Endothelial cell of umbilical vein (primary cell): ENCODE measurements around the gene CDK6. TPM values are rescaled to one million over a fixed set of nuclear protein-coding genes. Genes with fewer than 3 reads are reported as not detected.

ENCODE experiments used
- BruUV-seq: library from RNA; stranded (reverse); fragments of 400-500 nt; replicated peaks from 2 replicates; lab custom pipeline; 2021; lab: Mats Ljungman, UMichigan
- CTCF ChIA-PET: fragments of 300-600, 350-600 bp; sonication (Branson Sonifier 250); formaldehyde crosslinking; loops from one replicate; lab custom pipeline; 2021; ENCODE audit warnings: antibody characterized with exemption, inconsistent platforms; lab: Charles Lee
- POLR2A ChIA-PET: fragments of 300-600, 350-600 bp; sonication (Branson Sonifier 250); formaldehyde crosslinking; loops from one replicate; lab custom pipeline; 2021; ENCODE audit warnings: antibody characterized with exemption, inconsistent platforms; lab: Charles Lee
- DNase-seq: peaks from one replicate; pipeline ENCODE4 v3.0.0-alpha.2; 2011; ENCODE audit warnings: low read depth, low spot score
- FAIRE-seq: peaks from 2 replicates; lab custom pipeline; 2011; peaks lifted over from hg19 to GRCh38; lab: Jason Lieb, UNC
- H2AFZ ChIP-seq: 2 replicates; pipeline ENCODE4 v1.6.0; 2012; ENCODE audit warnings: low read depth, low read length, control low read depth, inconsistent platforms
- H3K27ac ChIP-seq: 2 replicates; pipeline ENCODE4 v1.5.1; 2011; ENCODE audit warnings: low read depth, mild to moderate bottlenecking, control low read depth, low read length, moderate library complexity; ENCODE audit not compliant: insufficient read depth
- H3K27me3 ChIP-seq, 2 experiments: 2 replicates each; pipeline versions ENCODE4 v1.6.0 to v1.6.1; 2011; ENCODE audit warnings: low read length in 2 of 2, mixed read lengths in 1 of 2; ENCODE audit not compliant: control insufficient read depth in 2 of 2, insufficient read depth in 2 of 2
- H3K36me3 ChIP-seq, 2 experiments: 2 replicates in 1 of 2; 3 replicates in 1 of 2; pipeline ENCODE4 v1.5.1; 2011; ENCODE audit warnings: low read length in 2 of 2, mild to moderate bottlenecking in 1 of 2, moderate library complexity in 1 of 2; ENCODE audit not compliant: control insufficient read depth in 2 of 2, insufficient read depth in 2 of 2; ENCODE audit errors: extremely low read depth in 1 of 2
- H3K4me1 ChIP-seq: 3 replicates; pipeline ENCODE4 v1.5.1; 2011; ENCODE audit warnings: mild to moderate bottlenecking, low read length; ENCODE audit not compliant: control insufficient read depth, insufficient read depth; ENCODE audit errors: extremely low read depth
- H3K4me2 ChIP-seq: 2 replicates; pipeline ENCODE4 v1.6.1; 2011; ENCODE audit warnings: low read length, control low read depth, mixed read lengths; ENCODE audit not compliant: insufficient read depth
- H3K4me3 ChIP-seq, 3 experiments: fragments of 200-600 bp in 1 of 3; sonication (generic), shearing (Covaris generic) in 1 of 3; replicated peaks in 1 of 3; 2 replicates each; pipeline ENCODE4 v1.5.1; 2011 to 2016; ENCODE audit warnings: control low read depth in 3 of 3, low read length in 3 of 3, mild to moderate bottlenecking in 2 of 3, inconsistent platforms in 1 of 3, low read depth in 1 of 3, moderate library complexity in 1 of 3; ENCODE audit not compliant: insufficient read depth in 1 of 3
- H3K79me2 ChIP-seq: 2 replicates; pipeline ENCODE4 v1.6.0; 2012; ENCODE audit warnings: low read length, inconsistent platforms; ENCODE audit not compliant: control insufficient read depth, insufficient read depth
- H3K9ac ChIP-seq: replicated peaks from 2 replicates; pipeline ENCODE3; 2011; ENCODE audit warnings: low read length, control low read depth; ENCODE audit not compliant: insufficient read depth; ENCODE audit errors: extremely low read depth
- H3K9me1 ChIP-seq: replicated peaks from 3 replicates; pipeline ENCODE4 v1.6.0; 2011; ENCODE audit warnings: mild to moderate bottlenecking, low read length; ENCODE audit not compliant: control insufficient read depth, insufficient read depth; ENCODE audit errors: extremely low read depth
- H3K9me3 ChIP-seq: replicated peaks from 2 replicates; pipeline ENCODE4 v1.5.1; 2012; ENCODE audit warnings: low read length, inconsistent platforms; ENCODE audit not compliant: control insufficient read depth, insufficient read depth
- H4K20me1 ChIP-seq: replicated peaks from 2 replicates; pipeline ENCODE3; 2011; ENCODE audit warnings: mild to moderate bottlenecking, low read length; ENCODE audit not compliant: control insufficient read depth, insufficient read depth; ENCODE audit errors: extremely low read depth
- EZH2 ChIP-seq: IDR thresholded peaks from 2 replicates; pipeline ENCODE4 v1.6.1; 2012; ENCODE audit warnings: borderline replicate concordance, low read depth, mild to moderate bottlenecking, moderate library complexity, low read length, inconsistent platforms; ENCODE audit not compliant: severe bottlenecking
- FOS ChIP-seq: IDR thresholded peaks from 2 replicates; pipeline ENCODE4 v1.6.1; 2011; ENCODE audit warnings: mild to moderate bottlenecking, low read length, moderate library complexity, borderline replicate concordance; ENCODE audit not compliant: insufficient read depth
- GATA2 ChIP-seq: IDR thresholded peaks from 2 replicates; pipeline ENCODE4 v1.7.0; 2011; ENCODE audit warnings: low read depth, mild to moderate bottlenecking, moderate library complexity, mixed read lengths, low read length; ENCODE audit not compliant: insufficient read length, insufficient read depth
- JUN ChIP-seq: IDR thresholded peaks from 2 replicates; pipeline ENCODE4 v1.6.1; 2011; ENCODE audit warnings: borderline replicate concordance, low read depth; ENCODE audit not compliant: insufficient read length, insufficient read depth
- MYC ChIP-seq: IDR thresholded peaks from one replicate; pipeline ENCODE4 v1.6.1; 2011; ENCODE audit warnings: mild to moderate bottlenecking, low read depth, low read length
- POLR2A ChIP-seq: IDR thresholded peaks from 2 replicates; pipeline ENCODE4 v1.6.1; 2012; ENCODE audit warnings: low read depth, mild to moderate bottlenecking, control low read depth, low read length
- POLR2AphosphoS5 ChIP-seq: IDR thresholded peaks from 2 replicates; pipeline ENCODE4 v1.6.1; 2012; ENCODE audit warnings: low read depth, mild to moderate bottlenecking, control low read depth, low read length, moderate library complexity; ENCODE audit not compliant: insufficient read depth
- dilution Hi-C: fragments of 300-500 bp; cut with MboI; formaldehyde crosslinking; loops from one replicate; pipeline ENCODE4 v1.15.0; 2019; ENCODE audit warnings: low sequenced_read_pairs; ENCODE audit not compliant: extremely low pct_ligation_motif_present
- intact Hi-C: fragments of 100-400 bp; cut with micrococcal nuclease; formaldehyde crosslinking; loops from one replicate; pipeline ENCODE4 v1.10.0; 2022
- polyA plus RNA-seq, 4 experiments: library from polyadenylated mRNA; depleted of rRNA in 3 of 4; stranded (reverse) in 3 of 4; unstranded in 1 of 4; fragments of >200 nt; gene quantifications; 2 replicates each; pipeline versions ENCODE4 v1.2.1 to v1.2.3, GENCODE V29; 2011 to 2012; ENCODE audit warnings: missing spikeins in 1 of 4
- total RNA-seq: library from RNA; stranded (reverse); gene quantifications from 2 replicates; pipeline ENCODE4 v1.2.3, GENCODE V29; 2021
- TF ChIP-seq, protein P1 (sequence below), 2 donors: IDR thresholded peaks; 1 replicate in 1 of 2; 2 replicates in 1 of 2; pipeline ENCODE4 v1.5.1; 2011; ENCODE audit warnings: low read length in 2 of 2, mild to moderate bottlenecking in 2 of 2, moderate library complexity in 2 of 2, control low read depth in 1 of 2, inconsistent platforms in 1 of 2, low read depth in 1 of 2; ENCODE audit not compliant: insufficient read depth in 1 of 2; ENCODE audit errors: extremely low read depth in 1 of 2
- TF ChIP-seq, protein P2 (sequence below): IDR thresholded peaks from 2 replicates; pipeline ENCODE4 v1.6.1; 2011; ENCODE audit not compliant: insufficient read depth, insufficient read length

The CDK6 gene
- total and polyA plus RNA-seq, 2 donors (not counting 3 experiments of a cell fraction or from before 2014, with no cell fraction given), result 6.0 to 28.2 TPM

DNA sequence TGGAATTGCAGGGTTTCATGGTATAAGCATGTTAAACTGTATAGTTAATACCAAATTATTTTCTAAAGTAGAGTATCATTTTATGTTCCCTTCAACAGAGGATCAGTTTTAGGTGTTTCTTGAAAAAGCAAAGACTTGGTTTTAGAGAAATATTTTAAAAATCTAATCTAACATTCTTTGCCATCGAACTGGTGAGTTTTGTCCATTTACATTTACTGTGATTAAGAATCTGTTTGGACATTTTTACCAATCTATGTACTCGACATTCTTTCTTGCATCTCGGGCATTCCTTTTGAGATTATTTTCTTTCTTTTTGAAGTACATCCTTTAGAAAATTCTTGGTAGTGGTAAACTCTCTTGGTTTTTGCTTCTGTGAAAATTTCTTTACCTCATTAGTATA is 131.5 kb downstream of the CDK6 start:
- no peak overlapping the region for H3K9ac ChIP-seq
- intact Hi-C loops (no loop called here), dilution Hi-C loops (no loop called here)
- no peaks in the 10 kb centered on the region for H3K9me1 ChIP-seq
- TF ChIP-seq, protein P1, sequence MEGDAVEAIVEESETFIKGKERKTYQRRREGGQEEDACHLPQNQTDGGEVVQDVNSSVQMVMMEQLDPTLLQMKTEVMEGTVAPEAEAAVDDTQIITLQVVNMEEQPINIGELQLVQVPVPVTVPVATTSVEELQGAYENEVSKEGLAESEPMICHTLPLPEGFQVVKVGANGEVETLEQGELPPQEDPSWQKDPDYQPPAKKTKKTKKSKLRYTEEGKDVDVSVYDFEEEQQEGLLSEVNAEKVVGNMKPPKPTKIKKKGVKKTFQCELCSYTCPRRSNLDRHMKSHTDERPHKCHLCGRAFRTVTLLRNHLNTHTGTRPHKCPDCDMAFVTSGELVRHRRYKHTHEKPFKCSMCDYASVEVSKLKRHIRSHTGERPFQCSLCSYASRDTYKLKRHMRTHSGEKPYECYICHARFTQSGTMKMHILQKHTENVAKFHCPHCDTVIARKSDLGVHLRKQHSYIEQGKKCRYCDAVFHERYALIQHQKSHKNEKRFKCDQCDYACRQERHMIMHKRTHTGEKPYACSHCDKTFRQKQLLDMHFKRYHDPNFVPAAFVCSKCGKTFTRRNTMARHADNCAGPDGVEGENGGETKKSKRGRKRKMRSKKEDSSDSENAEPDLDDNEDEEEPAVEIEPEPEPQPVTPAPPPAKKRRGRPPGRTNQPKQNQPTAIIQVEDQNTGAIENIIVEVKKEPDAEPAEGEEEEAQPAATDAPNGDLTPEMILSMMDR (IDR thresholded peaks at IDR 0.05; ENCODE audit: extremely low read depth in 1 of 2, insufficient read depth in 1 of 2, low read depth in 1 of 2, low read length in 2 of 2), result no peak
- no peak for TF ChIP-seq POLR2A
- TF ChIP-seq EZH2, result no peak
- TF ChIP-seq POLR2AphosphoS5, result no peak
- TF ChIP-seq MYC, result no peak
- TF ChIP-seq FOS, result no peak
- TF ChIP-seq, protein P2, sequence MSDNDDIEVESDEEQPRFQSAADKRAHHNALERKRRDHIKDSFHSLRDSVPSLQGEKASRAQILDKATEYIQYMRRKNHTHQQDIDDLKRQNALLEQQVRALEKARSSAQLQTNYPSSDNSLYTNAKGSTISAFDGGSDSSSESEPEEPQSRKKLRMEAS, result no peak
- no peak for TF ChIP-seq GATA2
- no peak for TF ChIP-seq JUN
- no peak overlapping the region for H3K27ac ChIP-seq
- FAIRE-seq, result no peak
- no peaks in the 10 kb centered on the region for H3K36me3 ChIP-seq
- H3K4me3 ChIP-seq, result no peak overlapping the region
- no peak overlapping the region for H2AFZ ChIP-seq
- no peak for DNase-seq
- H3K4me1 ChIP-seq, result no peaks in the 10 kb centered on the region
- H3K79me2 ChIP-seq, result no peaks in the 10 kb centered on the region
- no TSS peak for BruUV-seq
- POLR2A ChIA-PET, result no interaction called here
- no peak overlapping the region for H3K4me2 ChIP-seq
- no peaks in the 10 kb centered on the region for H4K20me1 ChIP-seq
- H3K9me3 ChIP-seq, result no peaks in the 10 kb centered on the region
- H3K27me3 ChIP-seq, result no peaks in the 10 kb centered on the region
- CTCF ChIA-PET, result interaction anchor here (1.0 kb wide), 2 partner anchors 9 to 13 kb away, joined by 3 to 4 read pairs; no protein-coding TSS in a partner anchor
